GM08714 (cell line): Measurements from ENCODE around the gene ABCC1.
"Not testable (repeated sequence)": the region's sequence is repeated elsewhere in the genome, so short reads cannot be mapped to it uniquely, and the experiment has no call there.

Source experiments
- H3K4me3 ChIP-seq: fragments of 200-500 bp; sonication (Bioruptor generic); 2 replicates; pipeline ENCODE4 v1.5.1; 2014; ENCODE audit warnings: mild to moderate bottlenecking, low read length, inconsistent platforms
- ZNF274 ChIP-seq: IDR thresholded peaks from 2 replicates; pipeline ENCODE4 v1.6.1; 2012; ENCODE audit warnings: mild to moderate bottlenecking, low read depth, low read length

ABCC1 gene

DNA sequence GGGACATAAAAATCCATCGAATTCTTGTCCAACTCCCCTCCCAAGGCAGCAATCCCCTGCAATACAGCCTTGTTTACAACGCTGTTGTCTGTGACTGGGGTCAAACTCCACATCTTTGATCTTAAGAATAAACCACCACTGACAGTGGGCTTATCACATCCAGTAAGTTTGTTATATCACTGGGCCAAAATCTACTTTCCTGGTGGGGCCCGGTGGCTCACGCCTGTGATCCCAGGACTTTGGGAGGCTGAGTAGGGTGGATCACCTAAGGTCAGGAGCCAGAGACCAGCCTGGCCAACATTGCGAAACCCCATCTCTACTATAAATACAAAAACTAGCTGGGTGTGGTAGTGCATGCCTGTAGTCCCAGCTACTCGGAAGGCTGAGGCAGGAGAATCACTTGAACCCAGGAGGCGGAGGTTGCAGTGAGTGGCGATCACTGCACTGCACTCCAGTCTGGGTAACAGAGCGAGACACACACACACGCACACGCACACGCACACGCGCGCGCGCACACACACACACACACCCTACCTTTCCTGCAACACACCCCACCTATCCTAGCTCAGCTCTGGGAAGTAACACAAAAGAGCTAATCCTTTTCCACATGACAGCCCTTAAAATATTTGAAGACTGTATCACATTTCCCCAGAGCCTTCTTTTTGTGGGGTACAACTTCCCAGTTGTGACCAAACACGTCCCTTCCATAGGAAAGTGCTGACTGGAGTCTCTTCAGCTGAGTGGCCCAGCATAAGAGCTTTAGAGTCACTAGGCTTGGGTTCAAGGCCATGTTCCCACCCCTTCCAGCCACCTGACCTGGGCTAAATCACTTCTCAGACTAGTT is 20.9 kb upstream of the ABCC1 start:
- TF ChIP-seq ZNF274: no peak
- H3K4me3 ChIP-seq: no peak overlapping the region

- no peak overlapping the region for H3K4me3 ChIP-seq
- no peak for TF ChIP-seq ZNF274
Measured at GRCh38 chr16:15932939-15933338, 16.5 kb upstream of the ABCC1 start.

DNA sequence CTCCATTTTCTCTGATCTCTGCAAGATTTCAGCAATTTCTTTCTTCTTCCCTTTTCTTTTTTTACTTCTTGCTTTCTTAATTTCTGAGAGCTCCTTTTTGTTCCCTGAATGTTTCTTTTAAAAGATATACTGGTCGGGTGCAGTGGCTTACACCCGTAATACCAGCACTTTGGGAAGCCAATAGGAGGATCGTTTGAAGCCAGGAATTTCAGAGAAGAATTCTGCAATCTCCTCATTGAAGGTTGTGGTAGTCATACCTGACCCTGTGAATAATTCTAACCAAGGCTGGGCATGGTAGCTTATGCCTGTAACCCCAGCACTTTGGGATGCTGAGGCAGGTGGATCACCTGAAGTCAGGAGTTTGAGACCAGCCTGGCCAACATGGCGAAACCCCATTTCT is 15.6 kb upstream of the ABCC1 start:
- no peak overlapping the region for H3K4me3 ChIP-seq
- no peak for TF ChIP-seq ZNF274

DNA sequence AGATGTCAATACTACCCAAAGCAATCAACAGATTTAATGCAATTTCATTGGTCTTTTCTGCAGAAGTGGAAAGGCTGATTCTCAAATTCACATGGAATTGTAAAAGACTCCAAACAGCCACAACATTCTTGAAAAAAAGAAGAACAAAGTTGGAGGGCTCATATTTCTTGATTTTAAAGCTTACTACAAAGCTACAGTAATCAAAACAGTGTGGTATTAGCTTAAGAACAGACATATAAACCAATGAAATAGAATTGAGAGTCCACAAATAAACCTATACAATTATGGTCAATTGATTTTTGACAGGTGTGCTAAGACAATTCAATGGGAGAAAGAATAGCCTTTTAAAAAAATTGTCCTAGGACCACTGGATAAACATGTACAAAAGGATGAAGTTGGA is 14.4 kb upstream of the ABCC1 start:
- no peak overlapping the region for H3K4me3 ChIP-seq
- no peak for TF ChIP-seq ZNF274

DNA sequence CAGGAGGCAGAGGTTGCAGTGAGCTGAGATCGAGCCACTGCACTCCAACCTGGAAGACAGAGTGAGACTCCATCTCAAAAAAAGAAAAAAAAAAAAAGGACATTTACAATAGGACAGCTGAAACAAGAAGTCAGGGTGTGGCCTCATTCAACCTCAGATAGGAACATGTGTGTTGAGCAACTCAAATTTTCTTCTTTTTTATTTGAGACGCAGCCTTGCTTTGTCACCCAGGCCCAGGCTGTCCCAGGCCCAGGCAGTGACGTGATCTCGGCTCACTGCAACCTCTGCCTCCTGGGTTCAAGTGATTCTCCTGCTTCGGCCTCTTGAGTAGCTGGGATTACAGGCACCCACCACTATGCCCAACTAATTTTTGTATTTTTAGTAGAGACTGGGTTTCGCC is 12.6 kb upstream of the ABCC1 start:
- not testable (repeated sequence) for H3K4me3 ChIP-seq

DNA sequence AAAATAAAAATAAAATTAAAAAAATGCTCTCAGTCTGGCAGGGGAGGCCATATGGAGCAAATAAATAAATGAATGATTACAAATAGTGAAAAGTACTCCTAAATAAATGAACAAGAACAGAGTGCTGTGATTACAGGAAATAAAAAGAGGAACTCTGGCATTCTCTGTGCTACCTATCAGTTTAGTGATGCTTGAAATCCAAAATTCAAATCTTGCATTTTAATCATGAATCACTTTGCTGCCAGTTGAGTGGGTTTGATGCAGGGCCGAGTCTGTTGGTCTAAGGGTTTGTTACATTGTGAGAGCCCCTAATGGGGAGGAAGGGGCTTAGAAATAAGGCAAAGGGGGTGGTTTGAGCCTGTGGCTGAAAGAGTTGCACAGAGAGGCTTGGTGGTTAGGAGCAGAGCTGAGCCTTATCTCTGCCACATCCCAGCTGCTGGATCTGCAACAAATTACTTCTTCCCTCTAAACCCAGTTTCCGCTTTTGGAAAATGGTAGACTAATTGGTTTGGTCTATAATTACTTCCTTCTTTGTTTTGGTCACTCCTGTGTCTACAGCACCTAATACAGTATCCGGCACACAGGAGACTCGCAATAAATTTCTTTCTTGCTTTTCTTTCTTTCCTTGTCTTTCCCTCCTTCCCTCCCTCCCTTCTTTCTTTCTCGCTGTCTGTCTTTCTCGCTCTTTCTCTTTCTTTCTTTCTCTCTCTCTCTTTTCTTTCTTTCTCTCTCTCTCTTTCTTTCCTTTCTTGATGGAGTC is 6.3 kb upstream of the ABCC1 start:
- no peak for TF ChIP-seq ZNF274
- H3K4me3 ChIP-seq: no peak overlapping the region

- H3K4me3 ChIP-seq: no peak overlapping the region
Measured at GRCh38 chr16:15946257-15947044, 3.0 kb upstream of the ABCC1 start.

GRCh38 chr16:15947983-15948509 is 1.4 kb upstream of the ABCC1 start:
- TF ChIP-seq ZNF274: no peak
- H3K4me3 ChIP-seq: no peak overlapping the region

More at GRCh38 chr16:15946257-15947044, 3.0 kb upstream of the ABCC1 start:
- no peak for TF ChIP-seq ZNF274

DNA sequence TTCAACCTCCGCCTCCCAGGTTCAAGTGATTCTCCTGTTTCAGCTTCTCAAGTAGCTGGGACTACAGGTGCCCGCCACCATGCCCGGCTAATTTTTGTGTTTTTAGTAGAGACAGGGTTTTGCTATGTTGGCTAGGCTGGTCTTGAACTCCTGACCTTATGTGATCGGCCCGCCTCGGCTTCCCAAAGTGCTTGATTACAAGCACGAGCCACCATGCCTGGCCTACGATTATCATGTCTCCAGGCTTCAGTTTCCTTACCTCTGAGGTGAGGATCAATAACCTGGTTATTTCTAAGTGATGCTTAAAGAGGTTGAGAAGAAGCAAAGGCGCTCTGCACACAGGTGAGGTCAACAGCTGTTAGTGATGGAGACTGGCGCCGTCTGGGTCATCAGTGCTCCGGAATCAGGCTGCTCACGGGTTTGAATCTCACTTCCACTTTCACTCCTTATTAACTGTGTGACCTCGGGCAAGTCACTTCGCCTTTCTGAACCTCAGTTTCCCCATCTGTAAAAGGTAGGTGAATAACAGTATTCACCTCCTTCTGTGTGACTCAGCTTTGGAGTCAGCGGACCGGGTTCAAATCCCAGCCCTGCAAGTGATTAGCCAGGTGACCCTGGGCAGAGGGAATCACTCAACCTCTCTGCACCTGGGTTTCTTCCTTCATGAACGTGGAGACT is 745 bp upstream of the ABCC1 start:
- no peak for TF ChIP-seq ZNF274
- peak overlapping the region; percentile 69 for H3K4me3 ChIP-seq

DNA sequence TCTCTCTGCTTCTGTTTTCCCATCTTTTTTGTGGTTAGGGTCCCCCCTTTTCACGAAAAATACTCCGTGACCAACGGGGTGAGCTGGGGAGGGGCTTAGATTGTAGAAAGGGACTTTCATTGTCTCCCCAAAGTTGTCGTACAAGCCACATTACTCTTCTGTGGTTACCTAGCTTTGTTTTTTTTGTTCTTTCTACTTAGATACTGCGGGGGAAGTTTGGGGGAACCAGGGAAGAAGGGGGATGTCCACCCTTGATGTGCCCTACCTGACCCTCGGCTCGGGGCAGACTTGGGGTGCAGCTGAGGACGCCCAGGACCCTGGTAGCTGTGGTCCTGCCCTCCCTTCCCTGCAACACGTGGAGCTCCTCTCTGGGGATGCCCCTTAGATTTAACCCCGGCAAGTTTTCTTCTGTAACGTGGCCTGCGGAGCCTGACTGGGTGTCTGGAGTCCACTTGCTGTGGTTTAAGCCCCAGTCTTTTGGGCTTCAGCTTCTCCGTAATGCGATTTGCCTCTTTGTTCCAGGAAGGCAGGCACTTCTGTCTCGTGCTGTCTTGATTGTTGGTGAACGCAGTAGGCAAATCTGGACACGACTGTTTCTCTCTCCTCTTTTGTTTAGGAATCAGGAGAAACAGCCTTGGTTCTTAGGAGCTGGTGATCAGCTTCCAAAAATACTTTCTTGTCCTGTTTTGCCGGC is 892 bp downstream of the ABCC1 start:
- peak overlapping the region; percentile 80 for H3K4me3 ChIP-seq
- no peak for TF ChIP-seq ZNF274

DNA sequence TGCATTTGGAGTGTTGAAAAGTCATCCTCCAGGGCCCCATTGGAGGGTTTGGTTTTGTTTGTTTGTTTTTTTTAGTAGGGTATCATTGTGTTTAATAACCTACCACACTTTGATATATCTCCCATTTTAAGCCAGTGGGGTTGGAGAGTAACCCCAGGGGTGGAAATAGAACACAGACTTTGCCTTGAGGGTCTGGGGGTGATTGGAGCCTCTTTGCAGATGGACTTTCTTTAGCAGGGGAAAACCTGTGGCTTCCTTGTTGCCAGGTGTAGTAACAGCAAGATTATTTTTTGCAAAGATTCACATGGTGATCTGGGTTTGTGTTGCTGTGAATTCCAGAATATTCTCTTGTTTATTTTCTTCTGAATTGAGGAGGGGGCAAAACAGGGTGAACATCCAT is 1.5 kb downstream of the ABCC1 start:
- no peak for TF ChIP-seq ZNF274
- peak overlapping the region; percentile 80 for H3K4me3 ChIP-seq

DNA sequence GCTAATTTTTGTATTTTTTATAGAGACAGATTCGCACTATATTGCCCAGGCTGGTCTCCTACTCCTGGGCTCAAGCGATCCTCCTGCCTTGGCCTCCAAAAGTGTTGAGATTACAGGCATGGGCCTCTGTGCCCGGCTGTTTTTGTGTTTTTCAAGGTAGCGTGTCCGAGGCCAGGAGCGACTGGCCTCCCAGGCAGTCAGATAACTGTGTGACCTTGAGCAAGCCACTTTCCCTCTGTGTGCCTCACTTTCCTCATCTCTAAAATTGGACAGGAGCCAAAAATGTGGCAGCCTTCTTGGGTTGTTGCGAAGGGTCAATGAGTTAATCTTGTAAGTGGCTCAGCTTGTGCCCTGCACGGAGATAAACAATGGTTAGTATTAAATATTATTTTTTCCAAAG is 2.4 kb downstream of the ABCC1 start:
- H3K4me3 ChIP-seq: no peak overlapping the region; the same call in 1 of the 2 replicates
- no peak for TF ChIP-seq ZNF274

GRCh38 chr16:15952265-15952711 is 2.9 kb downstream of the ABCC1 start:
- no peak overlapping the region for H3K4me3 ChIP-seq
- no peak for TF ChIP-seq ZNF274

- TF ChIP-seq ZNF274: no peak
- H3K4me3 ChIP-seq: no peak overlapping the region
Measured at GRCh38 chr16:15953477-15953876, 4.1 kb downstream of the ABCC1 start.
